ENCODE measurements around the gene ZDHHC12.

DNA sequence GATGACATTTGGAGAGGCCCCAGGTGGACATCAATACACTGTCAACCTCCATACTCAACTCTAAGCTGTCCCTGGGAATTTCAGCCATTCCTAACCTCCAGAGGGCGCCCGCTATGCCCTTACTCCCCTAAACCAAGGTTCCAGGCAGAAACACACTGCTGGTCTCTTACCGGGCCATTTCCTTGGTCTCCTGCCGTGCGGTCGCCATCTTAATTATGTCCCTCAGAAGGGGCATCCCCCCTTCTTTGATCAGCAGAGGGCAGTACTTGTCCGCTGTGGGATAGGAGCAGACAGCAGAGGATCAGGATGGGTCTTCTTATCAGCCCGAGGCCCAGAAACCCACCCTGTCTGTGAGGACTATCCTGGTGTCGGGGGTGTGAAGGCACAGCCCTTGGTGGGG lies 9.3 kb upstream of the ZDHHC12 start:
- TF ChIP-seq ZNF202 (tag by site-specific recombination; IDR thresholded peaks at IDR 0.05; ENCODE audit: borderline replicate concordance) (no peak), ZBTB7A (tag by site-specific recombination; IDR thresholded peaks at IDR 0.05; ENCODE audit: low read depth) (no peak), ZNF501 (tag by site-specific recombination; IDR thresholded peaks at IDR 0.05) (0 out of 2 replicates have a peak, but pooled peaks have one; percentile 42), ZNF311 (tag by site-specific recombination; IDR thresholded peaks at IDR 0.05; ENCODE audit: borderline replicate concordance) (no peak), ZNF155 (tag by site-specific recombination; IDR thresholded peaks at IDR 0.05) (no peak), ZNF548 (tag by site-specific recombination; IDR thresholded peaks at IDR 0.05) (no peak), ZNF140 (tag by site-specific recombination; IDR thresholded peaks at IDR 0.05) (no peak), ZNF561 (tag by site-specific recombination; IDR thresholded peaks at IDR 0.05; ENCODE audit: borderline replicate concordance) (peak; percentile 76; the same call in 1 of the 2 replicates), ZNF24 (tag by site-specific recombination; IDR thresholded peaks at IDR 0.05) (no peak)
- TF ChIP-seq, protein P1, sequence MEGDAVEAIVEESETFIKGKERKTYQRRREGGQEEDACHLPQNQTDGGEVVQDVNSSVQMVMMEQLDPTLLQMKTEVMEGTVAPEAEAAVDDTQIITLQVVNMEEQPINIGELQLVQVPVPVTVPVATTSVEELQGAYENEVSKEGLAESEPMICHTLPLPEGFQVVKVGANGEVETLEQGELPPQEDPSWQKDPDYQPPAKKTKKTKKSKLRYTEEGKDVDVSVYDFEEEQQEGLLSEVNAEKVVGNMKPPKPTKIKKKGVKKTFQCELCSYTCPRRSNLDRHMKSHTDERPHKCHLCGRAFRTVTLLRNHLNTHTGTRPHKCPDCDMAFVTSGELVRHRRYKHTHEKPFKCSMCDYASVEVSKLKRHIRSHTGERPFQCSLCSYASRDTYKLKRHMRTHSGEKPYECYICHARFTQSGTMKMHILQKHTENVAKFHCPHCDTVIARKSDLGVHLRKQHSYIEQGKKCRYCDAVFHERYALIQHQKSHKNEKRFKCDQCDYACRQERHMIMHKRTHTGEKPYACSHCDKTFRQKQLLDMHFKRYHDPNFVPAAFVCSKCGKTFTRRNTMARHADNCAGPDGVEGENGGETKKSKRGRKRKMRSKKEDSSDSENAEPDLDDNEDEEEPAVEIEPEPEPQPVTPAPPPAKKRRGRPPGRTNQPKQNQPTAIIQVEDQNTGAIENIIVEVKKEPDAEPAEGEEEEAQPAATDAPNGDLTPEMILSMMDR (tag by site-specific recombination; IDR thresholded peaks at IDR 0.05): peak; percentile 95

Data from HEK293 (cell line).